DOHH2 (cell line): ENCODE measurements around the gene CTNNBL1.

Source experiments
- H3F3A ChIP-seq: fragments of 200-600 bp; sonication (generic), shearing (Covaris generic); 2 replicates; pipeline ENCODE4 v1.6.0; 2016; ENCODE audit warnings: antibody characterized with exemption, mild to moderate bottlenecking; ENCODE audit not compliant: control insufficient read depth, insufficient read depth
- H3K27ac ChIP-seq: fragments of 200-600 bp; sonication (generic); 2 replicates; pipeline ENCODE4 v1.5.1; 2014; ENCODE audit warnings: low read depth, mild to moderate bottlenecking, low read length, moderate library complexity
- H3K27me3 ChIP-seq: fragments of 200-600 bp; sonication (generic); 2 replicates; pipeline ENCODE4 v1.6.1; 2014; ENCODE audit warnings: mild to moderate bottlenecking, low read length, mixed read lengths; ENCODE audit not compliant: control insufficient read depth
- H3K36me3 ChIP-seq: fragments of 200-600 bp; sonication (generic); 2 replicates; pipeline ENCODE4 v1.6.1; 2014; ENCODE audit warnings: mild to moderate bottlenecking, low read length, moderate library complexity, mixed read lengths; ENCODE audit not compliant: control insufficient read depth
- H3K4me1 ChIP-seq: fragments of 200-600 bp; sonication (generic); 2 replicates; pipeline ENCODE4 v1.6.1; 2014; ENCODE audit warnings: mild to moderate bottlenecking, low read length, mixed read lengths; ENCODE audit not compliant: control insufficient read depth
- H3K4me2 ChIP-seq: fragments of 200-600 bp; sonication (generic); 2 replicates; pipeline ENCODE4 v1.6.0; 2014; ENCODE audit warnings: mild to moderate bottlenecking, low read length, moderate library complexity
- H3K4me3 ChIP-seq: fragments of 200-600 bp; sonication (generic); 2 replicates; pipeline ENCODE4 v1.5.1; 2014; ENCODE audit warnings: mild to moderate bottlenecking, low read length, mixed read lengths
- H3K79me2 ChIP-seq: fragments of 200-600 bp; sonication (generic); 2 replicates; pipeline ENCODE4 v1.6.1; 2014; ENCODE audit warnings: mild to moderate bottlenecking, low read length, mixed read lengths; ENCODE audit not compliant: control insufficient read depth
- H3K9me2 ChIP-seq: fragments of 200-600 bp; sonication (generic); replicated peaks from 2 replicates; pipeline ENCODE4 v1.6.1; 2014; ENCODE audit warnings: mild to moderate bottlenecking, low read length, mixed read lengths; ENCODE audit not compliant: control insufficient read depth
- H3K9me3 ChIP-seq: fragments of 200-600 bp; sonication (generic); 2 replicates; pipeline ENCODE4 v1.6.1; 2014; ENCODE audit warnings: antibody characterized with exemption, low read length, mixed read lengths; ENCODE audit not compliant: control insufficient read depth, insufficient read depth
- H4K20me1 ChIP-seq: fragments of 200-600 bp; sonication (generic); 2 replicates; pipeline ENCODE4 v1.6.0; 2014; ENCODE audit warnings: low read depth, mild to moderate bottlenecking, antibody characterized with exemption, low read length, moderate library complexity; ENCODE audit not compliant: control insufficient read depth, insufficient read depth
- CTCF ChIP-seq: fragments of 200-600 bp; sonication (generic); IDR thresholded peaks from one replicate; pipeline ENCODE4 v1.5.1; 2014; ENCODE audit warnings: antibody characterized with exemption, mild to moderate bottlenecking, low read depth, low read length; ENCODE audit not compliant: poor library complexity, severe bottlenecking
- EZH2phosphoT487 ChIP-seq: fragments of 200-600 bp; sonication (generic); IDR thresholded peaks from 2 replicates; pipeline ENCODE4 v1.6.1; 2017; ENCODE audit warnings: borderline replicate concordance, mild to moderate bottlenecking, antibody characterized with exemption, low read length, moderate library complexity, mixed read lengths

Gene CTNNBL1

DNA sequence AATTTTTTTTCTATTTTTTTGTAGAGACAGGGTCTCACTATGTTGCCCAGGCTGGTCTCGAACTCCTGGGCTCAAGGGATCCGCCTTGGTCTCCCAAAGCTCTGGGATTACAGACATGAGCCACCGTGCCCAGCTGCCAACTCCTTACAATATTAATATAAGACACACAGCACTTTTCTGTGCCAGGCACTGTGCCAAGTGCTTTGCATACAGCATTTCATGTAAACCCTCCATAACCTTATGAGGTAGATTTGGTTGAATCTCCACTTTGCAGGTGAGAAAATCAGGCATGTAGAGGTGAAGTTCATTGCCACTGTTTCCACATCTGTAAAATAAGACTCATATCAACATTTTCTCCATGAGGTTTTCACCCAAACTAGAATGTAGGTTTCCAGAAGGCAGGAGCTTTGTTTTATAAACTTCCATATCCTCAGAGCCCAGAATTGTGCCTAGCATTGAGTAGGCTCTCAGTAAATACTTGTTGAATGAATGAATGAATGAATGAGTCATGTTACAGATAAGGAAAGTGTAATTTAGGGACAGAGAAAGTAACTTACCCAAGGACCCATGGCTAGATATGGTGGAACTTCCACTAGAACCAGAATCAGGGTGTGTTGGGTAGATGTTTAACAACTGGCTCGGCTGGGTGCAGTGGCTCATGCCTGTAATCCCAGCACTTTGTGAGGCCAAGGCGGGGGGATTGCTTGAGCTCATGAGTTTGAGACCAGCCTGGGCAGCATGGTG is 3.0 kb upstream of the CTNNBL1 start:
- Histone ChIP-seq H3K27ac (no peak overlapping the region), H3K9me3 (no peaks in the 10 kb centered on the region), H3K4me1 (peaks cover 21% of the 10 kb centered on the region), H3F3A (no peaks in the 10 kb centered on the region), H3K36me3 (peaks cover 2% of the 10 kb centered on the region; the same call in 1 of the 2 replicates), H4K20me1 (no peaks in the 10 kb centered on the region), H3K4me3 (no peak overlapping the region), H3K9me2 (no peaks in the 10 kb centered on the region), H3K27me3 (peaks cover 33% of the 10 kb centered on the region), H3K4me2 (no peak overlapping the region), H3K79me2 (peaks cover 18% of the 10 kb centered on the region)
- no peak for TF ChIP-seq EZH2phosphoT487
- TF ChIP-seq CTCF, result no peak

DNA sequence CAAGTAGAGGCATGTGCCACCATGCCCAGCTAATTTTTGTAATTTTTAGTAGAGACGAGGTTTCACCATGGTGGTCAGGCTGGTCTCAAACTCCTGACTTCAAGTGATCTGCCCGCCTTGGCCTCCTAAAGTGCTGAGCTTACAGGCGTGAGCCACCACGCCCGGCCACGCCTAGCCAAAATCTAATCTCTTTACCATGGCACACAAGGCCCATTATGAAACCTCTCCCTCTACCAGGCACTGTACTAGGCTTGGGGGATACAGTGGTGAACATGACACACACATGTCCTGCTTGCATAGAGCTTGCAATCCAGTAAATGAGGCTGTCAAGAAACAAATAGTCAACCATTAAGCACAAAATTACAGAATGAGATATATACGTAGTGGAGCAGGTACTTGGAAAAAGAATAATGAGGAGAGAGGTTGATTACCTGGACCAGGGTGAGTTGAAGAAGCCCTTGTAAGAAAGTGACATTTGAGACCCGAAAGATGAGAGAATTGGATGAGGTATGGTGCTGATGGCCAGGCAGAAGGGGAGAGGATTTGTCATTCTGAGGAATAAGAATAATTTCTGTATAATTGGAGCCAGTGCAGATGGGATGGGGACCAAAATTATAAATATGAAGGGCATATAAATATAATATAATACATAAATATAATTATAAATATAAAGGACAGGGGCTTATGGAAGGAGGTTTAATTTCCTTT is 1.2 kb upstream of the CTNNBL1 start:
- no peak for TF ChIP-seq EZH2phosphoT487
- no peak for TF ChIP-seq CTCF
- Histone ChIP-seq H3K9me2 (no peaks in the 10 kb centered on the region), H4K20me1 (no peaks in the 10 kb centered on the region), H3K27me3 (peaks cover 18% of the 10 kb centered on the region), H3K79me2 (peaks cover 28% of the 10 kb centered on the region), H3K4me1 (peaks cover 26% of the 10 kb centered on the region), H3K4me3 (no peak overlapping the region), H3K36me3 (peaks cover 6% of the 10 kb centered on the region), H3K4me2 (no peak overlapping the region; the same call in 1 of the 2 replicates), H3F3A (no peaks in the 10 kb centered on the region), H3K9me3 (no peaks in the 10 kb centered on the region), H3K27ac (no peak overlapping the region)

DNA sequence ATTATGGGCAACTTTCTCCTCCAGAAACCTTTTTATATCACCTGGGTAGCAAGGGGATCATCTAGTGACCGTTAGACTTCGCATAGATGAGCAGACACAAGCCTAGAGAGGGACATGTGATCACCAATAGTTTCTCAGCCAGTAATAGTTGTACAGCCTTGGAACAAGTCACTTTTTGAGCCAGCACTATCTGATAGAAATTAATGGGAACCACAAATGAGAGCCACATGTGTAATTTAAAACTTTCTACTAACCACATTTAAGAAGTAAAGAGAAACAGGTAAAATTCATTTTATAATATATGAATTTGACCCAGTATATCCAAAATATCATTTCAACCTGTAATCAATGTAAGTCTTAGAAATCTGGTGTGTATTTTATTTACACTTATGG is 592 bp upstream of the CTNNBL1 start:
- Histone ChIP-seq H3K4me3 (peak overlapping the region; percentile 86), H3K27me3 (peaks cover 13% of the 10 kb centered on the region), H3K4me2 (peak overlapping the region; percentile 85), H3K4me1 (peaks cover 26% of the 10 kb centered on the region), H3K27ac (no peak overlapping the region), H3K9me2 (no peaks in the 10 kb centered on the region), H3K79me2 (peaks cover 35% of the 10 kb centered on the region), H3F3A (no peaks in the 10 kb centered on the region), H3K9me3 (no peaks in the 10 kb centered on the region), H4K20me1 (0 out of 2 replicates have a peak, but pooled peaks cover 4% of the 10 kb centered on the region), H3K36me3 (peaks cover 6% of the 10 kb centered on the region)
- no peak for TF ChIP-seq CTCF
- TF ChIP-seq EZH2phosphoT487, result no peak
